Fibroblast of lung (primary cell): ENCODE measurements around the gene ZEB2. TPM values are rescaled to one million over a fixed set of nuclear protein-coding genes. Genes with fewer than 3 reads are reported as not detected.

Experiments
- DNase-seq, 2 donors: peaks; one replicate each; pipeline versions ENCODE4 v3.0.0 to v3.0.0-alpha.2; 2010; ENCODE audit warnings: low read depth in 2 of 2
- H2AFZ ChIP-seq: 2 replicates; pipeline ENCODE4 v1.5.1; 2012; ENCODE audit warnings: low read length, control low read depth, inconsistent platforms
- H3K27ac ChIP-seq: 2 replicates; pipeline ENCODE4 v1.5.1; 2011; ENCODE audit warnings: low read length, control low read depth; ENCODE audit not compliant: insufficient read depth
- H3K27me3 ChIP-seq: 2 replicates; pipeline ENCODE4 v1.5.1; 2011; ENCODE audit warnings: mild to moderate bottlenecking, low read length; ENCODE audit not compliant: control insufficient read depth, insufficient read depth
- H3K36me3 ChIP-seq: 2 replicates; pipeline ENCODE4 v1.5.1; 2011; ENCODE audit warnings: low read length; ENCODE audit not compliant: control insufficient read depth, insufficient read depth
- H3K4me1 ChIP-seq: 2 replicates; pipeline ENCODE4 v1.5.1; 2011; ENCODE audit warnings: low read length; ENCODE audit not compliant: control insufficient read depth, insufficient read depth; ENCODE audit errors: extremely low read depth
- H3K4me2 ChIP-seq: 2 replicates; pipeline ENCODE4 v1.5.1; 2011; ENCODE audit warnings: low read length, control low read depth; ENCODE audit not compliant: insufficient read depth; ENCODE audit errors: extremely low read depth
- H3K4me3 ChIP-seq, 4 experiments: fragments of 200-600 bp in 1 of 4; sonication (generic) in 1 of 4; replicated peaks in 1 of 4; 2 replicates each; pipeline ENCODE4 v1.5.1; 2011 to 2016; ENCODE audit warnings: low read length in 4 of 4, low read depth in 3 of 4, mild to moderate bottlenecking in 3 of 4, control low read depth in 2 of 4, inconsistent platforms in 1 of 4, mixed read lengths in 1 of 4; ENCODE audit not compliant: insufficient read depth in 1 of 4; ENCODE audit errors: control extremely low read depth in 1 of 4
- H3K79me2 ChIP-seq: 2 replicates; pipeline ENCODE4 v1.5.1; 2012; ENCODE audit warnings: mild to moderate bottlenecking, low read length, inconsistent platforms; ENCODE audit not compliant: control insufficient read depth, insufficient read depth
- H3K9ac ChIP-seq: 2 replicates; pipeline ENCODE4 v1.5.1; 2011; ENCODE audit warnings: mild to moderate bottlenecking, low read length, control low read depth; ENCODE audit not compliant: insufficient read depth
- H3K9me3 ChIP-seq: 2 replicates; pipeline ENCODE4 v1.5.1; 2012; ENCODE audit warnings: low read depth, low read length; ENCODE audit not compliant: control insufficient read depth, insufficient read depth
- H4K20me1 ChIP-seq: 2 replicates; pipeline ENCODE4 v1.5.1; 2011; ENCODE audit warnings: low read length; ENCODE audit not compliant: control insufficient read depth, insufficient read depth; ENCODE audit errors: extremely low read depth
- CTCF ChIP-seq, 2 donors: IDR thresholded peaks in 1 of 2; conservative IDR thresholded peaks in 1 of 2; 1 replicate in 1 of 2; 2 replicates in 1 of 2; pipeline ENCODE4 v1.5.1; 2011 to 2012; ENCODE audit warnings: low read length in 2 of 2, control low read depth in 1 of 2, inconsistent platforms in 1 of 2, low read depth in 1 of 2, mild to moderate bottlenecking in 1 of 2
- EZH2 ChIP-seq: IDR thresholded peaks from 2 replicates; pipeline ENCODE4 v1.5.1; 2012; ENCODE audit warnings: low read length, control low read depth, mild to moderate bottlenecking; ENCODE audit errors: missing control alignments
- polyA plus RNA-seq, 2 donors: library from polyadenylated mRNA; depleted of rRNA in 1 of 2; stranded (reverse) in 1 of 2; unstranded in 1 of 2; fragments of >200 nt; gene quantifications; 2 replicates each; pipeline ENCODE4 v1.2.1, GENCODE V29; 2011 to 2012; ENCODE audit warnings: missing spikeins in 1 of 2
- total RNA-seq: library from RNA; depleted of rRNA; stranded (reverse); fragments of >200 nt; gene quantifications from 2 replicates; pipeline ENCODE4 v1.2.1, GENCODE V29; 2014

Gene ZEB2
- total and polyA plus RNA-seq, 2 donors (not counting 1 experiment from before 2014, with no cell fraction given) = 91.0 to 130 TPM

- H3K9me3 ChIP-seq = no peaks in the 10 kb centered on the region
- peak overlapping the region; percentile 42 for H3K4me2 ChIP-seq
- DNase-seq = no peak
- H3K36me3 ChIP-seq = no peaks in the 10 kb centered on the region
- H4K20me1 ChIP-seq = no peaks in the 10 kb centered on the region
- TF ChIP-seq CTCF (conservative IDR thresholded peaks at IDR 0.05 in 1 of 2, IDR thresholded peaks at IDR 0.05 in 1 of 2; ENCODE audit: low read depth in 1 of 2, low read length in 2 of 2) (no peak), EZH2 (no peak)
- no peak overlapping the region for H3K27ac ChIP-seq
- H3K27me3 ChIP-seq = no peaks in the 10 kb centered on the region
- no peak overlapping the region for H2AFZ ChIP-seq
- H3K9ac ChIP-seq = no peak overlapping the region
- peaks cover 2% of the 10 kb centered on the region for H3K4me1 ChIP-seq
- no peak overlapping the region for H3K4me3 ChIP-seq
- H3K79me2 ChIP-seq = peaks cover 61% of the 10 kb centered on the region
Measured at GRCh38 chr2:144443837-144444817, 75.8 kb downstream of the ZEB2 start.

GRCh38 chr2:144441711-144442141 lies 78.2 kb downstream of the ZEB2 start:
- Histone ChIP-seq H3K79me2 (peaks cover 58% of the 10 kb centered on the region), H3K9me3 (no peaks in the 10 kb centered on the region), H3K27me3 (no peaks in the 10 kb centered on the region), H3K9ac (no peak overlapping the region), H3K27ac (no peak overlapping the region), H3K4me2 (no peak overlapping the region), H3K4me3 (no peak overlapping the region), H3K36me3 (no peaks in the 10 kb centered on the region), H2AFZ (no peak overlapping the region), H4K20me1 (no peaks in the 10 kb centered on the region), H3K4me1 (no peaks in the 10 kb centered on the region)
- DNase-seq = no peak
- TF ChIP-seq EZH2 (no peak), CTCF (conservative IDR thresholded peaks at IDR 0.05 in 1 of 2, IDR thresholded peaks at IDR 0.05 in 1 of 2; ENCODE audit: low read depth in 1 of 2, low read length in 2 of 2) (no peak)

GRCh38 chr2:144439993-144440392 lies 79.9 kb downstream of the ZEB2 start:
- H3K4me2 ChIP-seq = no peak overlapping the region
- no peaks in the 10 kb centered on the region for H4K20me1 ChIP-seq
- no peaks in the 10 kb centered on the region for H3K9me3 ChIP-seq
- TF ChIP-seq EZH2 (no peak), CTCF (conservative IDR thresholded peaks at IDR 0.05 in 1 of 2, IDR thresholded peaks at IDR 0.05 in 1 of 2; ENCODE audit: low read depth in 1 of 2, low read length in 2 of 2) (no peak)
- peaks cover 56% of the 10 kb centered on the region for H3K79me2 ChIP-seq
- H2AFZ ChIP-seq = no peak overlapping the region
- H3K27me3 ChIP-seq = no peaks in the 10 kb centered on the region
- no peaks in the 10 kb centered on the region for H3K36me3 ChIP-seq
- H3K4me3 ChIP-seq = no peak overlapping the region
- no peak overlapping the region for H3K9ac ChIP-seq
- no peak overlapping the region for H3K27ac ChIP-seq
- H3K4me1 ChIP-seq = no peaks in the 10 kb centered on the region
- no peak for DNase-seq
